SU-DHL-6 (cell line): ENCODE results near the gene PLPP3.

ENCODE experiments used
- EZH2phosphoT487 ChIP-seq: fragments of 200-600 bp; sonication (generic), shearing (Covaris generic); conservative IDR thresholded peaks from 2 replicates; pipeline ENCODE4 v1.6.1; 2018; ENCODE audit warnings: mild to moderate bottlenecking, antibody characterized with exemption, low read length, moderate library complexity, mixed read lengths
- TF ChIP-seq, protein P1 (sequence below): fragments of 200-600 bp; sonication (generic); IDR thresholded peaks from one replicate; pipeline ENCODE4 v1.5.1; 2017; ENCODE audit warnings: antibody characterized with exemption, mild to moderate bottlenecking, low read length, moderate library complexity; ENCODE audit not compliant: insufficient read depth, poor library complexity, severe bottlenecking

DNA sequence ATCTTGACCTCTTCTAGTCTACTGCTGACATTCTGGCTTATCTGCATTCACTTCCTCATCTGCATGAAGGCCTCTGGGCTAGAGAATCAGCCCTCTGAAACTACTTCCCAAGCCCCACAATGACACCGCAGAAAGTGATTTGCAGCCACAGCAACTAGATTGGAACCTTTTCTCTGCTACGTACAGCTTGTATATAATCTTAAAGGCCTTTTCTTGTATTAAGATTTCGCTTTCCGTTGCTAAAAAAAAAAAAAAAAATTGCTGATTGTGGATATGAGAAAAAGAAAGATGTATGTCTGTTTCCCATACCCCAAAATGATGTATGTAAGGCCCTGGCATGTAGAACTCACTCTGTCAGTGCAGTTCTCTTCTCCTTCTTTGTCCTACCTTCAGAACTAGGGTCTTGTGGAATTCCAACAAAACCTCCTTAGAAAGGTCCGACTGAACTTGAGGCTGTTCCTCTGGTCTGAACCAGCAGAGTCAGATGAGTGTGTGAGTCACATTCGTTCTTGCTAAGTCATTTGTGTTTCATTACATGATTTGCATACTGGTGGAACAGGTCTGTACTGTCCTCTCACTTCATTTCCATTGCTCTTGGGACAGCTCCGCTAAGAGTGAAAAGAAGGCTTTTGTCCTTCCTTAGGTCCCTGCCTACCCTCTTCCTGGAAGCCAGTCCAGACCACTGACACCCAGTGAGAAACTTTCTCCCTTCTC is 62.7 kb downstream of the PLPP3 start:
- TF ChIP-seq, protein P1, sequence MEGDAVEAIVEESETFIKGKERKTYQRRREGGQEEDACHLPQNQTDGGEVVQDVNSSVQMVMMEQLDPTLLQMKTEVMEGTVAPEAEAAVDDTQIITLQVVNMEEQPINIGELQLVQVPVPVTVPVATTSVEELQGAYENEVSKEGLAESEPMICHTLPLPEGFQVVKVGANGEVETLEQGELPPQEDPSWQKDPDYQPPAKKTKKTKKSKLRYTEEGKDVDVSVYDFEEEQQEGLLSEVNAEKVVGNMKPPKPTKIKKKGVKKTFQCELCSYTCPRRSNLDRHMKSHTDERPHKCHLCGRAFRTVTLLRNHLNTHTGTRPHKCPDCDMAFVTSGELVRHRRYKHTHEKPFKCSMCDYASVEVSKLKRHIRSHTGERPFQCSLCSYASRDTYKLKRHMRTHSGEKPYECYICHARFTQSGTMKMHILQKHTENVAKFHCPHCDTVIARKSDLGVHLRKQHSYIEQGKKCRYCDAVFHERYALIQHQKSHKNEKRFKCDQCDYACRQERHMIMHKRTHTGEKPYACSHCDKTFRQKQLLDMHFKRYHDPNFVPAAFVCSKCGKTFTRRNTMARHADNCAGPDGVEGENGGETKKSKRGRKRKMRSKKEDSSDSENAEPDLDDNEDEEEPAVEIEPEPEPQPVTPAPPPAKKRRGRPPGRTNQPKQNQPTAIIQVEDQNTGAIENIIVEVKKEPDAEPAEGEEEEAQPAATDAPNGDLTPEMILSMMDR, result no peak
- TF ChIP-seq EZH2phosphoT487, result no peak
